ENCODE results near the gene ZNF148. TPM values are rescaled to one million over a fixed set of nuclear protein-coding genes. Genes with fewer than 3 reads are reported as not detected.

ZNF148 gene
- total RNA-seq, 2 experiments from 2014 or later: 30.9 to 34.0 TPM

DNA sequence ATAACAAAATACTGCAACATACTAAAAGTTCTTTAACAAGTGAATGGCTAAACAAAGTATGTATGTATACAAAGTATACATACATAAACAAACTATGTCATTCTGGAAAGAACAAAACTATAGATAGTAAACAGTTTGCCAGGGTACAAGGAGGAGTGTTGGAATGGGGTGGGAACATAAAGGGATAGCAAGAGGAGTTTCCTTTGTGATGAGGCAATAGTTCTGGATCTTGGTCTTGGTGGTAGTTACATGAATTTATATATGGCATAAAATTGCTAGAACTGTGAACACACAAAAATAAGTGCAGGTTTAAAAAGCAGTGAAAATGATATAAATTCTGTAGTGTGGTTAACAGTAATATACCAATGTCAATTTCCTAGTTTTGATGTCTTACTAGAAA lies 22.0 kb downstream of the ZNF148 start:
- H3K27me3 ChIP-seq (ENCODE audit: control insufficient read depth in 1 of 2, insufficient read depth in 2 of 2, low read length in 2 of 2): no peaks in the 10 kb centered on the region
- TF ChIP-seq, protein P1, sequence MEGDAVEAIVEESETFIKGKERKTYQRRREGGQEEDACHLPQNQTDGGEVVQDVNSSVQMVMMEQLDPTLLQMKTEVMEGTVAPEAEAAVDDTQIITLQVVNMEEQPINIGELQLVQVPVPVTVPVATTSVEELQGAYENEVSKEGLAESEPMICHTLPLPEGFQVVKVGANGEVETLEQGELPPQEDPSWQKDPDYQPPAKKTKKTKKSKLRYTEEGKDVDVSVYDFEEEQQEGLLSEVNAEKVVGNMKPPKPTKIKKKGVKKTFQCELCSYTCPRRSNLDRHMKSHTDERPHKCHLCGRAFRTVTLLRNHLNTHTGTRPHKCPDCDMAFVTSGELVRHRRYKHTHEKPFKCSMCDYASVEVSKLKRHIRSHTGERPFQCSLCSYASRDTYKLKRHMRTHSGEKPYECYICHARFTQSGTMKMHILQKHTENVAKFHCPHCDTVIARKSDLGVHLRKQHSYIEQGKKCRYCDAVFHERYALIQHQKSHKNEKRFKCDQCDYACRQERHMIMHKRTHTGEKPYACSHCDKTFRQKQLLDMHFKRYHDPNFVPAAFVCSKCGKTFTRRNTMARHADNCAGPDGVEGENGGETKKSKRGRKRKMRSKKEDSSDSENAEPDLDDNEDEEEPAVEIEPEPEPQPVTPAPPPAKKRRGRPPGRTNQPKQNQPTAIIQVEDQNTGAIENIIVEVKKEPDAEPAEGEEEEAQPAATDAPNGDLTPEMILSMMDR (IDR thresholded peaks at IDR 0.05): no peak
- no peak overlapping the region for H3K4me3 ChIP-seq (ENCODE audit: low read length)
- CTCF ChIA-PET: no interaction called here
- H3K27ac ChIP-seq (ENCODE audit: low read depth in 1 of 2, low read length in 2 of 2): no peak overlapping the region
- H3K27me3 Mint-ChIP-seq: no peaks in the 10 kb centered on the region
- no peaks in the 10 kb centered on the region for H3K9me3 ChIP-seq (ENCODE audit: control insufficient read depth in 1 of 2, insufficient read depth in 1 of 2, low read length in 2 of 2)
- peak overlapping the region; percentile 8 for H3K4me3 Mint-ChIP-seq
- intact Hi-C loops (cut with DNase I, micrococcal nuclease): no loop called here
- no peak for DNase-seq
- H3K36me3 ChIP-seq (ENCODE audit: insufficient read depth, low read length): no peaks in the 10 kb centered on the region
- no peak for ATAC-seq (ENCODE audit: poor library complexity)
- peaks cover 2% of the 10 kb centered on the region for H3K9me3 Mint-ChIP-seq
- POLR2A ChIA-PET: interaction anchor here (0.8 to 1.2 kb wide), 2 partner anchors 11 to 13 kb away, joined by 3 read pairs; no protein-coding TSS in a partner anchor
- peaks cover 83% of the 10 kb centered on the region for H3K4me1 Mint-ChIP-seq (ENCODE audit: low read depth)
- H3K27ac Mint-ChIP-seq: peak overlapping the region; percentile 30
- peaks cover 29% of the 10 kb centered on the region for H3K36me3 Mint-ChIP-seq (ENCODE audit: low read depth)
- peaks cover 24% of the 10 kb centered on the region for H3K4me1 ChIP-seq (ENCODE audit: insufficient read depth, low read length)

DNA sequence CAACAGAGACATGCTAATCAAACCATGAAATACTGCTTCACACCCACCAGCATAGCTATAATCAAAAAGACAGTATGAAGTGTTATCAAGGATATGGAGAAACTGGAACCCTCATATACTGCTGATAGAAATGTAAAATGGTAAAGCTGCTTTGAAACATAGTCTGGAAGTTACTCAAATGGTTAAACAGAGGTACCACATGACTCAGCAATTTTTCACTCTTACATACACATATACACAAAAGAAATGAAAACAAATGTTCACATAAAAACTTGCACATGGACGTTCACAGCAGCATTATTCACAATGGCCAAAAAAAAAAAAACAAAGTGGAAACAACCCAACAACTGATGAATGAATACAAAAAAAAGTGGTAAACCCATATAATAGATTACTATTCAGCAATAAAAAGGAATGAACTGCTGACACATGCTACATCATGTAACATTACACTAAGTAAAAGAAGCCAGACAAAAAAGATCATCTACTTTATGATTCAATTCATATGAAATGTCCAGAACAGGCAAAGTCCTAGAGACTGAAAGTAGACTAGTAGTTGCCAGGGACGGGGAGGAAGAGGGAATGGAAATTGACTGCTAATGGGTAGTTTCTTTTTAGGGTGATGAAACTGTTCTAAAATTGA lies 23.2 kb downstream of the ZNF148 start:
- ChIA-PET POLR2A (interaction anchor here (1.2 kb wide), 1 partner anchor 14 kb away, joined by 3 read pairs; no protein-coding TSS in a partner anchor), CTCF (interaction anchor here (0.6 kb wide), 1 partner anchor 16 kb away, joined by 3 read pairs; no protein-coding TSS in a partner anchor)
- H3K9me3 ChIP-seq (ENCODE audit: control insufficient read depth in 1 of 2, insufficient read depth in 1 of 2, low read length in 2 of 2): no peaks in the 10 kb centered on the region
- H3K4me3 Mint-ChIP-seq: no peak overlapping the region
- H3K9me3 Mint-ChIP-seq: peaks cover 2% of the 10 kb centered on the region
- no peak for DNase-seq
- no peak overlapping the region for H3K4me3 ChIP-seq (ENCODE audit: low read length)
- H3K27ac ChIP-seq (ENCODE audit: low read depth in 1 of 2, low read length in 2 of 2): no peak overlapping the region
- no peak for ATAC-seq (ENCODE audit: poor library complexity)
- H3K4me1 Mint-ChIP-seq (ENCODE audit: low read depth): peaks cover 84% of the 10 kb centered on the region
- no peaks in the 10 kb centered on the region for H3K27me3 Mint-ChIP-seq
- no peaks in the 10 kb centered on the region for H3K27me3 ChIP-seq (ENCODE audit: control insufficient read depth in 1 of 2, insufficient read depth in 2 of 2, low read length in 2 of 2)
- peaks cover 16% of the 10 kb centered on the region for H3K4me1 ChIP-seq (ENCODE audit: insufficient read depth, low read length)
- no peaks in the 10 kb centered on the region for H3K36me3 ChIP-seq (ENCODE audit: insufficient read depth, low read length)
- TF ChIP-seq, protein P1 (IDR thresholded peaks at IDR 0.05): no peak
- intact Hi-C loops (cut with DNase I, micrococcal nuclease): no loop called here
- peaks cover 34% of the 10 kb centered on the region for H3K36me3 Mint-ChIP-seq (ENCODE audit: low read depth)
- H3K27ac Mint-ChIP-seq: peak overlapping the region; percentile 52

DNA sequence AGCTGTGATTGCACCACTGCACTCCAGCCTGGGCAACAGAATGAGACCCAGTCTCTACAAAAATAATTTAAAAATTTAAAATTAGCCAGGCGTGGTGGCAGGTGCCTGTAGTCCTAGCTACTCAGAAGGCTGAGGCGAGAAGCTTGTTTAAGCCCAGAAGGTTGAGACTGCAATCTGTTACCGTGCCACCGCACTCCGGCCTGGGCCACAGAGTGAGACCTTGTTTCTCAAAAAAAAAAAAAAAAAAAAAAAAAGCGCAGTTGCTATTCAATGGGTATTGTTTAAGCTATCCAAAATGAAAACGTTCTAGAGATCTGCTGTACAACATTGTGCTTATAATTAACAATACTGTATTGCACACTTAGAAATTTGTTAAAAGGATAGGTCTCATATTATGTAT lies 24.0 kb downstream of the ZNF148 start:
- peaks cover 11% of the 10 kb centered on the region for H3K4me1 ChIP-seq (ENCODE audit: insufficient read depth, low read length)
- peaks cover 42% of the 10 kb centered on the region for H3K36me3 Mint-ChIP-seq (ENCODE audit: low read depth)
- H3K4me1 Mint-ChIP-seq (ENCODE audit: low read depth): peaks cover 84% of the 10 kb centered on the region
- no peak overlapping the region for H3K4me3 ChIP-seq (ENCODE audit: low read length)
- H3K27me3 Mint-ChIP-seq: no peaks in the 10 kb centered on the region
- peak overlapping the region; percentile 52 for H3K27ac Mint-ChIP-seq
- no peaks in the 10 kb centered on the region for H3K36me3 ChIP-seq (ENCODE audit: insufficient read depth, low read length)
- H3K4me3 Mint-ChIP-seq: no peak overlapping the region
- ChIA-PET POLR2A (no interaction called here), CTCF (interaction anchor here (0.6 kb wide), 1 partner anchor 15 kb away, joined by 3 read pairs; no protein-coding TSS in a partner anchor)
- peaks cover 0 to 6% of the 10 kb centered on the region in 2 experiments for H3K9me3 ChIP-seq (ENCODE audit: control insufficient read depth in 1 of 2, insufficient read depth in 1 of 2, low read length in 2 of 2)
- no peaks in the 10 kb centered on the region for H3K27me3 ChIP-seq (ENCODE audit: control insufficient read depth in 1 of 2, insufficient read depth in 2 of 2, low read length in 2 of 2)
- H3K27ac ChIP-seq (ENCODE audit: low read depth in 1 of 2, low read length in 2 of 2): no peak overlapping the region
- intact Hi-C loops (cut with DNase I, micrococcal nuclease): no loop called here
- peaks cover 7% of the 10 kb centered on the region for H3K9me3 Mint-ChIP-seq
- no peak for DNase-seq
- no peak for ATAC-seq (ENCODE audit: poor library complexity)
- TF ChIP-seq, protein P1 (IDR thresholded peaks at IDR 0.05): no peak

Data from CD4-positive, alpha-beta T cell (primary cell).